Natural killer cell treated with Interleukin-12 subunit alpha and Interleukin-12 subunit beta and Interleukin-15 and Interleukin-18, amount 100 ng/mL, for 72 hours (primary cell): ENCODE results near the gene CCDC85A. TPM values are rescaled to one million over a fixed set of nuclear protein-coding genes. Genes with fewer than 3 reads are reported as not detected.

Experiments
- ATAC-seq, 2 donors: fragments of 150-1000 bp; cut with Tn5 transposase in 1 of 2; sonication (Bioruptor Pico), chemical (Tn5 transposase) in 1 of 2; 2 replicates each; pipeline ENCODE4 v1.10.0; 2021
- DNase-seq: peaks from one replicate; pipeline ENCODE4 v3.0.0; 2022; ENCODE audit warnings: low spot score
- H3K27ac Mint-ChIP-seq, 2 donors: 1 replicate in 1 of 2; 2 replicates in 1 of 2; pipeline ENCODE4 v1.8.0; 2022; ENCODE audit warnings: mixed read lengths in 2 of 2, mild to moderate bottlenecking in 1 of 2, moderate library complexity in 1 of 2
- H3K27me3 Mint-ChIP-seq, 2 donors: 1 replicate in 1 of 2; 2 replicates in 1 of 2; pipeline ENCODE4 v1.8.0; 2022; ENCODE audit warnings: mixed read lengths in 2 of 2
- H3K36me3 Mint-ChIP-seq: one replicate; pipeline ENCODE4 v1.8.0; 2022; ENCODE audit warnings: mixed read lengths
- H3K4me1 Mint-ChIP-seq, 2 donors: 1 replicate in 1 of 2; 2 replicates in 1 of 2; pipeline ENCODE4 v1.8.0; 2022; ENCODE audit warnings: low read depth in 2 of 2, mixed read lengths in 2 of 2, mild to moderate bottlenecking in 1 of 2
- H3K4me3 Mint-ChIP-seq: one replicate; pipeline ENCODE4 v1.8.0; 2022; ENCODE audit warnings: mixed read lengths
- H3K9me3 Mint-ChIP-seq: 2 replicates; pipeline ENCODE4 v1.8.0; 2022; ENCODE audit warnings: mixed read lengths
- total RNA-seq, 2 donors: library from RNA; stranded (reverse); gene quantifications; one replicate each; pipeline ENCODE4 v1.2.3, GENCODE V29; 2022

The CCDC85A gene
- total RNA-seq, 2 donors from 2014 or later = not detected

DNA sequence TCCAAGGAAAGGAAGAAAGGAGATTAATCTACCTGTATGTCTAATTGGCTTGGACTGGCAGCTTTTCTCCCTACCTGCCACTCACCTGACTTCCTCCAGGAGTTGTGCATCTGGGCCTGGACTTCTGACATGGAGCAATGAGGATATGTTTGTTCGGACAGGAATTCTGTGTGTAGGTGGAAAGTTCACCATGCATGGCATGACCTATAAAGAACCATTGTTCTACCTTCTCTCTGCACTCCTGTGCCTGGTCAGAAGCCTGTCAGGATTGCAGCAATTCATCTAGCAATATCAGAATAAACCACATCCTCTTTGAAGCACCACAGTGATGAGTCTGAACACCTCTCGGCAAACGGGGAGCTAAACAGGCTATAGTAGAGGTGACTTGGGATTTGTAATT lies 20.8 kb downstream of the CCDC85A start:
- ATAC-seq (no peak), DNase-seq (no peak)
- no peak overlapping the region for H3K4me3 Mint-ChIP-seq
- H3K4me1 Mint-ChIP-seq = no peaks in the 10 kb centered on the region
- H3K27me3 Mint-ChIP-seq = no peaks in the 10 kb centered on the region
- no peaks in the 10 kb centered on the region for H3K9me3 Mint-ChIP-seq
- H3K27ac Mint-ChIP-seq = no peak overlapping the region
- H3K36me3 Mint-ChIP-seq = no peaks in the 10 kb centered on the region

DNA sequence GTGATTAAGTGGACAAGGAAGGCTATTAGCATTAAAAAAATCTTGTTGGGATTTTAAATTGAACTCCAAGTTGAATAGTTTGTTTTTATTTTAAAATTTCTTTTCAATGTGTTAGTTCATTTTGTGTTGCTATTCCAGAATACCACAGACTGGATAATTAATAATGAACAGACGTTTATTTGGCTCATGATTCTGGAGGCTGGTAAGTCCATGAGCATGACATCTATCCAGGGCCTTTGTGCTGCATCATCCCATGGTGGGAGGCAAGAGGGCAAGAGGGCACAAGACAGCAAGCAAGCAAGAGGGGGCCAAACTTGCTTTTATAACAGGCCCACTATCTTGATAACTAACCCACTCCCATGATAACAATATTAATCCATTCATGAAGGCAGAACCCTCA lies 22.5 kb downstream of the CCDC85A start:
- no peaks in the 10 kb centered on the region for H3K4me1 Mint-ChIP-seq
- H3K27me3 Mint-ChIP-seq = no peaks in the 10 kb centered on the region
- no peak overlapping the region for H3K4me3 Mint-ChIP-seq
- DNase-seq = no peak
- H3K27ac Mint-ChIP-seq = no peak overlapping the region
- no peak for ATAC-seq
- no peaks in the 10 kb centered on the region for H3K36me3 Mint-ChIP-seq
- H3K9me3 Mint-ChIP-seq = no peaks in the 10 kb centered on the region

GRCh38 chr2:56207760-56208159 lies 24.0 kb downstream of the CCDC85A start:
- DNase-seq = no peak
- Mint-ChIP-seq H3K27ac (no peak overlapping the region), H3K4me1 (no peaks in the 10 kb centered on the region), H3K4me3 (no peak overlapping the region), H3K27me3 (no peaks in the 10 kb centered on the region), H3K36me3 (no peaks in the 10 kb centered on the region), H3K9me3 (peaks cover 4% of the 10 kb centered on the region)
- no peak for ATAC-seq

DNA sequence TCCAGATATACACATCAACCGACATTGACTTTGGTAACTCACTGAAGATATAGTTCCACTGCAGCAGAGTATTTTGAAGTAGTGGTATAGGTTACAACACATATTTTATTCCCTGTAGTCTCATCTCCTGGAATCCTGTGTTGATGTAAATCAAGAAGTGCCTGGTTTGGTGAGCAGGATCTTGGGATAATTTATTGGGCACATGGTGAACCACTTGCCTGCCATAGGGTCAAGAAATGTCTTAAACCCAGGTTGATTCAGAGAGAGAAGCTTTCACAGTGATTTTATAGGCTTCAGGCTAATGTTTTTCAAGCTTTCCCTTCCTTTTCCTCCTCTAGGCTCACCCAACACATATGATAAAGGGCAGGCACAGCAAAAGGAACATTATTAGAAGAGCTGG lies 24.6 kb downstream of the CCDC85A start:
- Mint-ChIP-seq H3K36me3 (no peaks in the 10 kb centered on the region), H3K9me3 (peaks cover 4% of the 10 kb centered on the region), H3K4me3 (no peak overlapping the region), H3K4me1 (no peaks in the 10 kb centered on the region), H3K27ac (no peak overlapping the region), H3K27me3 (no peaks in the 10 kb centered on the region)
- DNase-seq (no peak), ATAC-seq (no peak)

DNA sequence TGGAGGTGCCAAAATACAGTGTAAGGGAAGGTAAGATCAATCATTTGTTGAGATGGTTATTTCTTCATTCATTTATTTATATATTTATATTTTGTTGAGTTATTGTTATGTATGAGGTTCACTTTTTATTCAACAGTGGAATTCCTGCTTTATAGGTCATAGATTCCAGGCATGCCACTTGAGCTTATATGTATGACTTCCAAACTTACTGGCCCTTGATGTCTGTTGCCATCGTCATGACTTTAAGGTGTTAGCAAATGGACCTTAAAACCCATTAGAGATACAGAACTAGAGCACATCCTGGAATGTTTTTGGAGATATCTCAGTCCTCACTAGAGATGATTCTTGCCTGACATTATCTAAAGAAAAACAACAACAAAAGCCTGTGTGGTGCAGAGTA lies 25.9 kb downstream of the CCDC85A start:
- ATAC-seq = no peak

GRCh38 chr2:56210291-56210690 lies 26.5 kb downstream of the CCDC85A start:
- H3K36me3 Mint-ChIP-seq = no peaks in the 10 kb centered on the region
- no peak overlapping the region for H3K4me3 Mint-ChIP-seq
- ATAC-seq = no peak
- H3K9me3 Mint-ChIP-seq = peaks cover 4% of the 10 kb centered on the region
- no peaks in the 10 kb centered on the region for H3K27me3 Mint-ChIP-seq
- no peaks in the 10 kb centered on the region for H3K4me1 Mint-ChIP-seq
- DNase-seq = no peak
- no peak overlapping the region for H3K27ac Mint-ChIP-seq

More for the DNA sequence above, 25.9 kb downstream of the CCDC85A start:
- H3K9me3 Mint-ChIP-seq = peaks cover 4% of the 10 kb centered on the region
- H3K27me3 Mint-ChIP-seq = no peaks in the 10 kb centered on the region
- H3K4me3 Mint-ChIP-seq = no peak overlapping the region
- H3K36me3 Mint-ChIP-seq = no peaks in the 10 kb centered on the region
- no peak overlapping the region for H3K27ac Mint-ChIP-seq
- no peak for DNase-seq
- no peaks in the 10 kb centered on the region for H3K4me1 Mint-ChIP-seq

DNA sequence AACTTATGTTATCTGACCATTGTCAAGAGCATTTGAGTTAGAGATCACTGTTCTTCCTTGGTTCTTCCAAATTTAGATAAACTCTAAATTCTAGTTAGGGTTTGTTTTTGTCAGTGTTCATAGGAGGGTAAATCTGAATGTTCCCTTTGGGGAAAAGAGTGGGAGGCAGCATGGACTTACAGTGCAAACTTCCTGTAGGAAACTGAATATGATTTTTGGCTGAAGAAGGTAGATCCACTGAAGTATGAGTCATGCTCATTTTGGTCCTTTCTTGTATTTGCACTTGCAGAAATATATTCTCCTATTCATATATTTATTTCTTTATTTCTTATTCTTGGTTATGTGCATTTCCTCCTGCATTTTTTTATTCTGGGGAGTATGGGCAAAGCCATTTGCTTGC lies 27.3 kb downstream of the CCDC85A start:
- no peak for DNase-seq
- Mint-ChIP-seq H3K4me3 (no peak overlapping the region), H3K36me3 (no peaks in the 10 kb centered on the region), H3K4me1 (no peaks in the 10 kb centered on the region), H3K27me3 (no peaks in the 10 kb centered on the region), H3K27ac (no peak overlapping the region), H3K9me3 (peaks cover 4% of the 10 kb centered on the region)
- no peak for ATAC-seq

DNA sequence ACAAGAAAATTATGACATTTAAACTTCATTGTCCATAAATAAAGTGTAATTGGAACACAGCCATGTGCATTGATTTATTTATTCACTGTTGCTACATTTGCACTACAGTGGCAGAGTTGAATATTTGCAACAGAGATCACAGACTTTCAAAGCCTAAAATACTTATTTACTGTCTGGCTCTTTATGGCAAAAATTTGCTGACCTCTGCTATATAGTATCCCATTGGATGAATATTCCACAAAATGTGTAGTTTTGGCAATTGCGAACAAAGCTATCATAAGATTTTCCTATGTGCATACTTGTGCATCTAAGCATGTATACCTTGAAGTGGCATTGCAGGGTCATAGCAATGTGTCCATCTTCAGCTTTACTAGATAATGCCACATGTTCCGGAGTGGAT lies 32.1 kb downstream of the CCDC85A start:
- H3K27me3 Mint-ChIP-seq = no peaks in the 10 kb centered on the region
- H3K27ac Mint-ChIP-seq = no peak overlapping the region
- H3K9me3 Mint-ChIP-seq = peaks cover 15% of the 10 kb centered on the region
- ATAC-seq (no peak), DNase-seq (no peak)
- H3K36me3 Mint-ChIP-seq = peaks cover 5% of the 10 kb centered on the region
- no peaks in the 10 kb centered on the region for H3K4me1 Mint-ChIP-seq
- no peak overlapping the region for H3K4me3 Mint-ChIP-seq

DNA sequence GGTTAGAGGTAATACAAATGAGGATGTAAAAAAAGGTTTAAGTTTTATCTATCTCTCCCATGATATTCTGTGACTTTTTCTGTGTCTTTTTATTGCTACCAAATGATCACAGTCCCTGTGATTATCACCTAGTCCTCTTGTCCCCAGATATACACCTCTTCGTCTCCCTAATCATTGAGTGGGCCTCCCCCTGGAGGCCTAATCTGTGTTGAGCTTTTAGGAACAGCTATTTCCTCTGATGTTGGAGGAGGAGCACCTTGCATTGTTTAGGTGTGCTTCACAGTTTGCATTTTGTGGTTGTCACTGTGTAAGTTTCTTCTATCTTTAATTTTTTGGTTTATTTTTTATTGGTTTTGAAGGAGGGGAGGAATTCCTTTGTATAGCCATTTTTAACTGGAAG lies 33.3 kb downstream of the CCDC85A start:
- Mint-ChIP-seq H3K27me3 (no peaks in the 10 kb centered on the region), H3K27ac (no peak overlapping the region), H3K4me3 (no peak overlapping the region), H3K4me1 (no peaks in the 10 kb centered on the region), H3K36me3 (peaks cover 5% of the 10 kb centered on the region), H3K9me3 (peaks cover 11% of the 10 kb centered on the region)
- no peak for ATAC-seq
- DNase-seq = no peak

GRCh38 chr2:56222481-56222880 lies 38.7 kb downstream of the CCDC85A start:
- Mint-ChIP-seq H3K27me3 (no peaks in the 10 kb centered on the region), H3K4me3 (no peak overlapping the region), H3K4me1 (no peaks in the 10 kb centered on the region), H3K27ac (no peak overlapping the region), H3K9me3 (peaks cover 16% of the 10 kb centered on the region), H3K36me3 (no peaks in the 10 kb centered on the region)
- no peak for DNase-seq
- ATAC-seq = no peak

DNA sequence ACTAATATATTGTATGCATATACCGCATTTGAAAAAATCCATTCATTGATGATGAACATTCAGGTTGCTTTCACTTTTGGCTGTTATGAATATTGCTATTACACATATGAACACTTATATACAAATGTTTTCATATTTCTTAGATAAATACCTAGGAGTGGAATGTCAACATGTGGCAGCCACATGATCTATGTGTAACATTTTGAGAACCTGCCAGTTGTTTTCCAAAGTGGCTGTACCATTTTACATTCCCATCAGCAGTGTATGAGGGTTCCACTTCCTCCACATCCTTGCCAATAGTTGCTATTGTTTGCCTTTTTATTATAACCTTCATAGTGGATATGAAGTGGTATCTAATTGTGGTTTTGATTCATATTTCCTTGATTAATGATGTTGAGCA lies 40.5 kb downstream of the CCDC85A start:
- Mint-ChIP-seq H3K9me3 (peaks cover 17% of the 10 kb centered on the region), H3K4me1 (no peaks in the 10 kb centered on the region), H3K36me3 (no peaks in the 10 kb centered on the region), H3K27ac (no peak overlapping the region), H3K4me3 (no peak overlapping the region), H3K27me3 (no peaks in the 10 kb centered on the region)
- ATAC-seq = no peak
- DNase-seq = no peak

DNA sequence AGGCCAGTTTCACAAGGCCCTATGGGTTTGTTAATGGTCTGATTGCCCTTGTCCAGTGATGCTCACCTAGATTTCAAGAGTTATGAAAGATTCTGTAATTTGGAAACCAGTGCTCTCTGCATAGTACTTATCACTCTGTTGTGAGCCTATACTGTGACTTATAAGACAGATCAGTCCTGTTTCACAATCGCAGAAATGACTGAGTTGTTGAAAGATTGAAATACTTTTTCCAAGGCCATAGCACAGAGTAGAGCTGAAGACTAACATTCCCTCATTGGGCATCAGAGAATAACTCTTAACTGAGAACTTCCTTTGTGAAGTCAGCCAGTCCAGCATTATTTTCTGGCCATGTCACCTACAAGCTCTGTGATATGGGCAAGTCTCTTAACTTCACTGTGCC lies 44.0 kb downstream of the CCDC85A start:
- H3K27me3 Mint-ChIP-seq = no peaks in the 10 kb centered on the region
- ATAC-seq = no peak
- H3K27ac Mint-ChIP-seq = no peak overlapping the region
- no peaks in the 10 kb centered on the region for H3K4me1 Mint-ChIP-seq
- DNase-seq = no peak
- H3K9me3 Mint-ChIP-seq = peaks cover 20% of the 10 kb centered on the region
- H3K4me3 Mint-ChIP-seq = no peak overlapping the region
- H3K36me3 Mint-ChIP-seq = no peaks in the 10 kb centered on the region

GRCh38 chr2:56229397-56230060 lies 45.7 kb downstream of the CCDC85A start:
- H3K36me3 Mint-ChIP-seq = no peaks in the 10 kb centered on the region
- no peak for DNase-seq
- H3K4me1 Mint-ChIP-seq = no peaks in the 10 kb centered on the region
- H3K27ac Mint-ChIP-seq = no peak overlapping the region
- peaks cover 15% of the 10 kb centered on the region for H3K9me3 Mint-ChIP-seq
- no peak for ATAC-seq
- no peak overlapping the region for H3K4me3 Mint-ChIP-seq
- H3K27me3 Mint-ChIP-seq = no peaks in the 10 kb centered on the region

DNA sequence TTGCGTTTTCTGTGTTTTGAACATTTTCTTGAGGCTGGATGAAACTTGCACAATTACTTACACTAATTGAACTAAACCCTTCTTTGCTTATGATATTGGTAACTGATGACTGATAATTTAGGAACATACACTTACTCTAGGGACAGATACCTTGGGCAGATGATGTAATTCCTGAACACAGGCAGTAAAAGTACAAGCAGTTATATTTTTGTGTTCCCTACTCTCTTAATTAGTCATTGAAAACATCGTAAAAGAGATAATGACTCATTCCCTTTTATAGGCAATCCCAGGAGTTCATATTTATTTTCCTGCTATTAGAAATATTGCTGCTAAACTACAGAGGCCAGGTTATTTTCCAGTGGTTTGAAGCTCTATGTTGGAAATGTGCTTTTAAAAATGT lies 46.4 kb downstream of the CCDC85A start:
- ATAC-seq = no peak

GRCh38 chr2:56231361-56231760 lies 47.6 kb downstream of the CCDC85A start:
- no peaks in the 10 kb centered on the region for H3K4me1 Mint-ChIP-seq
- no peak for ATAC-seq
- H3K27me3 Mint-ChIP-seq = no peaks in the 10 kb centered on the region
- H3K4me3 Mint-ChIP-seq = no peak overlapping the region
- peaks cover 14% of the 10 kb centered on the region for H3K9me3 Mint-ChIP-seq
- no peaks in the 10 kb centered on the region for H3K36me3 Mint-ChIP-seq
- DNase-seq = no peak
- no peak overlapping the region for H3K27ac Mint-ChIP-seq

More for the DNA sequence above, 46.4 kb downstream of the CCDC85A start:
- Mint-ChIP-seq H3K9me3 (peaks cover 15% of the 10 kb centered on the region), H3K27me3 (no peaks in the 10 kb centered on the region), H3K27ac (no peak overlapping the region), H3K4me3 (no peak overlapping the region), H3K4me1 (no peaks in the 10 kb centered on the region), H3K36me3 (no peaks in the 10 kb centered on the region)
- DNase-seq = no peak
